ENCODE measurements around the gene COL18A1. TPM values are rescaled to one million over a fixed set of nuclear protein-coding genes. Genes with fewer than 3 reads are reported as not detected.
"Not testable (repeated sequence)": the region's sequence is repeated elsewhere in the genome, so short reads cannot be mapped to it uniquely, and the experiment has no call there.

Gene COL18A1
- total RNA-seq, 1 experiment from 2014 or later: 3.3 TPM

DNA sequence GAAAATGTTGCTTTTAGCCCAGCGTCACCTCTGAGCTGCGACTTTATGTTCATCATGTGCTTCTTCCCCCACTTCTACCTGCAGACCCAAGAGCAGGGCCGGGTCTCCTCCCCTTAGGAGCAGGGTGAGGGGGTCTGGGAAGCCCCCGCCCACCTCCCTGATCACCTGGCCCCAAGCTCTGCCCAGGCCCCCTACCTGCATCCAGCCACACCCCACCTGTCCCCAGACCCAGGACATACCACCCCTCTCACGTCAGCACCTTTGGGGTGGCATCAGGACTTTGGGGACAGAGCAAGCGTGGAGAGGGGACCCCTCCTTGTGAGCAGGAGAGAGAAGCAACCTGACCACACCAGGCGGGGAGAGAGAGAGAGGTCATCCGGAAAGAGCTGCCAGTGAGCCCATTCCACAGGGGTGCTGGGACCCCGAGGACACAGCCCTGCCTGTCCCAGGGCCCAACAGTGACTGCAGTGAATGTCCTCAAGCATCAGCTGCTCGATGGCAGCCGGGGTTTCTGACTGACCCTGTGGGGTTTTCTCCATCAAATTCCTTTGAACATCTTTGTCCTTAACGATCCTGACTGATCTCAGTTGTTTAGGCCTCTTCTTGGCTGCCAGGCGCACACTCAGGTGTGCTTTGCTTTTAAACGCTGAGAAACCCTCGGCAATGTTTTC is 42.8 kb upstream of the COL18A1 start:
- intact Hi-C loops (cut with micrococcal nuclease; ENCODE audit: unreplicated experiment): no loop called here
- no peak for DNase-seq (ENCODE audit: low spot score)
- Histone ChIP-seq H3K4me1 (ENCODE audit: insufficient read depth, low read length, poor library complexity, severe bottlenecking) (no peaks in the 10 kb centered on the region), H3K9me3 (ENCODE audit: low read depth, low read length, poor library complexity, severe bottlenecking) (no peaks in the 10 kb centered on the region), H3K4me3 (ENCODE audit: low read depth, low read length, poor library complexity, severe bottlenecking) (no peak overlapping the region), H3K27ac (ENCODE audit: low read depth, low read length, poor library complexity, severe bottlenecking) (no peak overlapping the region), H3K36me3 (ENCODE audit: insufficient read depth, low read length, poor library complexity, severe bottlenecking) (no peaks in the 10 kb centered on the region), H3K27me3 (replicated peaks; ENCODE audit: insufficient read depth, low read depth, low read length, poor library complexity) (no peaks in the 10 kb centered on the region)
- ChIA-PET CTCF (interaction anchor here (0.5 kb wide), 1 partner anchor 607 kb away, joined by 8 read pairs; no protein-coding TSS in a partner anchor), POLR2A (ENCODE audit: low non-redundant PET) (no interaction called here)
- no TSS peak for BruUV-seq (replicated peaks)
- TF ChIP-seq, protein P1, sequence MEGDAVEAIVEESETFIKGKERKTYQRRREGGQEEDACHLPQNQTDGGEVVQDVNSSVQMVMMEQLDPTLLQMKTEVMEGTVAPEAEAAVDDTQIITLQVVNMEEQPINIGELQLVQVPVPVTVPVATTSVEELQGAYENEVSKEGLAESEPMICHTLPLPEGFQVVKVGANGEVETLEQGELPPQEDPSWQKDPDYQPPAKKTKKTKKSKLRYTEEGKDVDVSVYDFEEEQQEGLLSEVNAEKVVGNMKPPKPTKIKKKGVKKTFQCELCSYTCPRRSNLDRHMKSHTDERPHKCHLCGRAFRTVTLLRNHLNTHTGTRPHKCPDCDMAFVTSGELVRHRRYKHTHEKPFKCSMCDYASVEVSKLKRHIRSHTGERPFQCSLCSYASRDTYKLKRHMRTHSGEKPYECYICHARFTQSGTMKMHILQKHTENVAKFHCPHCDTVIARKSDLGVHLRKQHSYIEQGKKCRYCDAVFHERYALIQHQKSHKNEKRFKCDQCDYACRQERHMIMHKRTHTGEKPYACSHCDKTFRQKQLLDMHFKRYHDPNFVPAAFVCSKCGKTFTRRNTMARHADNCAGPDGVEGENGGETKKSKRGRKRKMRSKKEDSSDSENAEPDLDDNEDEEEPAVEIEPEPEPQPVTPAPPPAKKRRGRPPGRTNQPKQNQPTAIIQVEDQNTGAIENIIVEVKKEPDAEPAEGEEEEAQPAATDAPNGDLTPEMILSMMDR (conservative IDR thresholded peaks at IDR 0.05; ENCODE audit: low read depth, low read length): no peak
- no peak for TF ChIP-seq EZH2 (IDR thresholded peaks at IDR 0.05; ENCODE audit: borderline replicate concordance, low read depth, low read length, poor library complexity, severe bottlenecking)

DNA sequence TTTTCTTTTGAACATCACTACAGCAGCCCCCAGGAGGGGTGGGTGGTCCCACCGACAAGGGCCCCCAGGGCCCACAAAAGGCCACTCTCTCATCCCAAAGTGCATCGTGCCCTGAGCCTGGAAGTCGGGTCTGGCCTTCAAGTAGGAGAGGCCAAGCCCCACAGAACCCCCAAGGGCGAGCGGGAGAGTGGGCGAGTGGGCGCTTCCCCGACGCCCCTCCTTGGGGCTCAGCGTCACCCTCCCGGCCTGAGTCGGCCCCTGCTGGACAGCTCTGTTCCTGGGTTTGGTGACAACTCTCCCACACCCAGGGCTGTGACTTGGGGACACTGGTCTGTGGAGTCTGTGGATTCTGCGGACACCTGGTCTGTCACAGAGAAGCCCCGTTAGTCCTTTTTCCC is 42.2 kb upstream of the COL18A1 start:
- no peaks in the 10 kb centered on the region for H3K9me3 ChIP-seq (ENCODE audit: low read depth, low read length, poor library complexity, severe bottlenecking)
- no peak for DNase-seq (ENCODE audit: low spot score)
- H3K27me3 ChIP-seq (replicated peaks; ENCODE audit: insufficient read depth, low read depth, low read length, poor library complexity): no peaks in the 10 kb centered on the region
- no peaks in the 10 kb centered on the region for H3K36me3 ChIP-seq (ENCODE audit: insufficient read depth, low read length, poor library complexity, severe bottlenecking)
- TF ChIP-seq EZH2 (IDR thresholded peaks at IDR 0.05; ENCODE audit: borderline replicate concordance, low read depth, low read length, poor library complexity, severe bottlenecking): no peak
- TF ChIP-seq, protein P1 (conservative IDR thresholded peaks at IDR 0.05; ENCODE audit: low read depth, low read length): no peak
- H3K4me1 ChIP-seq (ENCODE audit: insufficient read depth, low read length, poor library complexity, severe bottlenecking): no peaks in the 10 kb centered on the region
- ChIA-PET CTCF (no interaction called here), POLR2A (ENCODE audit: low non-redundant PET) (no interaction called here)
- no peak overlapping the region for H3K4me3 ChIP-seq (ENCODE audit: low read depth, low read length, poor library complexity, severe bottlenecking)
- no TSS peak for BruUV-seq (replicated peaks)
- intact Hi-C loops (cut with micrococcal nuclease; ENCODE audit: unreplicated experiment): no loop called here
- H3K27ac ChIP-seq (ENCODE audit: low read depth, low read length, poor library complexity, severe bottlenecking): no peak overlapping the region

DNA sequence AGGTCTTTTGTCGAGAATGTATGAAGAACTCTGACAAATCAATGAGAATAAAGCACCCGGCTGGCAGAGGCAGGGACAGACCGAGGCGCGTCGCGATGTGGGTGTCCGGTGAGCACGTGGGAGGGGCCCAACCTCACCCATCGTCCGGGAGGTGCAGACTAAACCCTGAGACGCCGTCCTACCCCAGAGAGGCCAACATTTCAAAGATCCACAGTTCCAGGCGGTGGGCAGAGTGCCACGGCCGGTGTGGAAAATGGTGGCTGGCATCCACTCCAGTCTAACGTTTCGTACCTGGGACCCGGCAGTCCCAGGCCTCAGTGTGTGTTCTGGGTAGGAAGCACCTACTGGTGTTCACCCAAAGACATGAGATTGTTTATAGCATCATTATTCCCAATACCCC is 41.7 kb upstream of the COL18A1 start:
- DNase-seq (ENCODE audit: low spot score); CTCF ChIA-PET; POLR2A ChIA-PET (ENCODE audit: low non-redundant PET); H3K36me3 ChIP-seq (ENCODE audit: insufficient read depth, low read length, poor library complexity, severe bottlenecking); H3K4me3 ChIP-seq (ENCODE audit: low read depth, low read length, poor library complexity, severe bottlenecking); H3K27me3 ChIP-seq (replicated peaks; ENCODE audit: insufficient read depth, low read depth, low read length, poor library complexity); H3K27ac ChIP-seq (ENCODE audit: low read depth, low read length, poor library complexity, severe bottlenecking); H3K4me1 ChIP-seq (ENCODE audit: insufficient read depth, low read length, poor library complexity, severe bottlenecking); BruUV-seq (replicated peaks); H3K9me3 ChIP-seq (ENCODE audit: low read depth, low read length, poor library complexity, severe bottlenecking); intact Hi-C loops (cut with micrococcal nuclease; ENCODE audit: unreplicated experiment): not testable (repeated sequence)

DNA sequence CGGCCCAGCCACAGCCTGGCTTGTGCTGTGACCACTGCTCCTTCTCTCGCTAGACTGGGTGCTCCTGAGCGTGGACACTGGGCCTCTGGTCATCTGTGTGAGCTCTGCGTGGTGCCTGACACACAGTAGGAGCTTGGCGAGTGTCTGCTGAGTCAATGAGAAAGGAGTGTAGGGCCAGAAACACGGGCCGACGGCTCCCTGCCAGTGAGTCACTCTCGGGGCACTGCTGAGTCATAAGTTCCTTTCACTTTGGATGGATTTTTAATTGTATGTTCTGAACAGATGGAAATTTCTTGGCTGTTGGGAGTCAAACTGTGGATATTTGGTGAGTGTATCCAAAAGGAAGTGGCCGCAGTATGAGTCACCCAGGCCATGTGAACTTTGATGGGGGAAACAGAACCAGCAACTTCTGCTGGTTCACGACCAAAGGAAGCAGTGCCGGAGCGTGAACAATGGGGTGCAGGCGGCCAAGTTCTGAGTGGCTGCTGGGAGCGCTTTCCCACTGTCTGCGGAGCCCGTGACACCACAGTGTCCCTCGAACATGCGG is 41.0 kb upstream of the COL18A1 start:
- CTCF ChIA-PET: no interaction called here
- Histone ChIP-seq H3K4me3 (ENCODE audit: low read depth, low read length, poor library complexity, severe bottlenecking) (no peak overlapping the region), H3K27ac (ENCODE audit: low read depth, low read length, poor library complexity, severe bottlenecking) (peak overlapping the region; percentile 21), H3K4me1 (ENCODE audit: insufficient read depth, low read length, poor library complexity, severe bottlenecking) (no peaks in the 10 kb centered on the region), H3K27me3 (replicated peaks; ENCODE audit: insufficient read depth, low read depth, low read length, poor library complexity) (no peaks in the 10 kb centered on the region), H3K36me3 (ENCODE audit: insufficient read depth, low read length, poor library complexity, severe bottlenecking) (no peaks in the 10 kb centered on the region), H3K9me3 (ENCODE audit: low read depth, low read length, poor library complexity, severe bottlenecking) (no peaks in the 10 kb centered on the region)
- BruUV-seq (replicated peaks): no TSS peak
- no peak for TF ChIP-seq EZH2 (IDR thresholded peaks at IDR 0.05; ENCODE audit: borderline replicate concordance, low read depth, low read length, poor library complexity, severe bottlenecking)
- TF ChIP-seq, protein P1 (conservative IDR thresholded peaks at IDR 0.05; ENCODE audit: low read depth, low read length): no peak
- peak; percentile 62 for DNase-seq (ENCODE audit: low spot score)
- POLR2A ChIA-PET (ENCODE audit: low non-redundant PET): interaction anchor here (0.5 kb wide), 1 partner anchor 76 kb away, joined by 4 read pairs; the partner anchor contains the start of gene POFUT2
- intact Hi-C loops (cut with micrococcal nuclease; ENCODE audit: unreplicated experiment): no loop called here
